K562 (cell line): ENCODE measurements around the gene MINDY4. TPM values are rescaled to one million over a fixed set of nuclear protein-coding genes. Genes with fewer than 3 reads are reported as not detected.

Source experiments
- CBFA2T3 ChIP-seq: fragments of 450-650 bp; IDR thresholded peaks from 2 replicates; pipeline ENCODE4 v1.6.1; 2017
- CHD2 ChIP-seq: IDR thresholded peaks from 2 replicates; pipeline ENCODE4 v1.6.1; 2011; ENCODE audit warnings: low read depth, low read length
- HMG20B ChIP-seq: fragments of 250-450 bp; sonication (Bioruptor Pico); IDR thresholded peaks from 2 replicates; pipeline ENCODE4 v1.5.0; 2021; ENCODE audit warnings: mild to moderate bottlenecking
- JUN ChIP-seq, 2 experiments: sonication (generic) in 1 of 2; formaldehyde crosslinking in 1 of 2; IDR thresholded peaks; 2 replicates each; pipeline versions ENCODE4 v1.6.1 to v1.8.0; 2012 to 2022; ENCODE audit warnings: borderline replicate concordance in 2 of 2, mild to moderate bottlenecking in 2 of 2, improper control_type of control experiment in 1 of 2, low read depth in 1 of 2, low read length in 1 of 2, missing genetic modification reagents in 1 of 2
- MAFG ChIP-seq: fragments of 450-650 bp; conservative IDR thresholded peaks from 2 replicates; pipeline ENCODE4 v1.6.1; 2016; ENCODE audit warnings: missing genetic modification characterization, missing compliant biosample characterization
- MAZ ChIP-seq, 2 experiments: fragments of 450-650 bp in 1 of 2; sonication (generic) in 1 of 2; formaldehyde crosslinking; IDR thresholded peaks in 1 of 2; conservative IDR thresholded peaks in 1 of 2; 2 replicates each; pipeline versions ENCODE4 v1.4.0 to v1.5.0; 2020; ENCODE audit warnings: mild to moderate bottlenecking in 1 of 2, missing genetic modification reagents in 1 of 2
- MTA3 ChIP-seq: fragments of 450-650 bp; formaldehyde crosslinking; IDR thresholded peaks from 2 replicates; pipeline ENCODE4 v1.6.1; 2017; ENCODE audit warnings: mild to moderate bottlenecking, borderline replicate concordance
- NCOA2 ChIP-seq, 2 experiments: fragments of 450-650 bp; IDR thresholded peaks; 2 replicates each; pipeline ENCODE4 v1.6.1; 2018; ENCODE audit warnings: mild to moderate bottlenecking in 2 of 2, moderate library complexity in 1 of 2; ENCODE audit not compliant: partially characterized antibody in 2 of 2
- PHF21A ChIP-seq: fragments of 450-650 bp; IDR thresholded peaks from 2 replicates; pipeline ENCODE4 v1.6.1; 2017; ENCODE audit warnings: low read depth, borderline replicate concordance
- PYGO2 ChIP-seq: fragments of 450-650 bp; IDR thresholded peaks from 2 replicates; pipeline ENCODE4 v1.6.1; 2016; ENCODE audit warnings: mild to moderate bottlenecking, missing genetic modification characterization, moderate library complexity, missing compliant biosample characterization
- SIRT6 ChIP-seq: IDR thresholded peaks from one replicate; pipeline ENCODE4 v1.6.1; 2012; ENCODE audit warnings: low read depth, mild to moderate bottlenecking, control low read depth, inconsistent platforms, low read length, moderate library complexity
- SMAD4 ChIP-seq: fragments of 250-450 bp; sonication (Bioruptor Pico); conservative IDR thresholded peaks from 2 replicates; pipeline ENCODE4 v1.8.0; 2021; ENCODE audit warnings: inconsistent platforms, mild to moderate bottlenecking, moderate library complexity
- ZBTB17 ChIP-seq: fragments of 450-650 bp; formaldehyde crosslinking; IDR thresholded peaks from 2 replicates; pipeline ENCODE4 v1.4.0; 2020; ENCODE audit warnings: mild to moderate bottlenecking
- polyA plus RNA-seq, 8 experiments: library from polyadenylated mRNA; depleted of rRNA in 4 of 8; stranded (reverse) in 5 of 8; unstranded in 3 of 8; fragments of >200 nt; fragmentation: Nextera tagmentation in 2 of 8; fragmentation: Illumina TruSeq in 1 of 8; extraction: Ambion mirVana in 2 of 8; extraction: Trizol in 1 of 8; gene quantifications; 2 replicates each; pipeline versions ENCODE4 v1.2.1 to v1.2.3, GENCODE V29; 2011 to 2014; ENCODE audit warnings: inconsistent platforms in 1 of 8, missing spikeins in 1 of 8
- total RNA-seq, 7 experiments: library from RNA; depleted of rRNA in 6 of 7; stranded (reverse); fragments of >200 nt in 6 of 7; fragmentation: Illumina TruSeq in 2 of 7; extraction: Trizol in 2 of 7; gene quantifications; 2 replicates each; pipeline versions ENCODE4 v1.2.1 to v1.2.3, GENCODE V29; 2011 to 2021; ENCODE audit warnings: low replicate concordance in 1 of 7
- TF ChIP-seq, protein P1 (sequence below): fragments of 200-800 bp; sonication (Bioruptor generic); IDR thresholded peaks from 2 replicates; pipeline ENCODE4 v1.6.1; 2017; ENCODE audit warnings: missing genetic modification characterization, missing compliant biosample characterization

Gene MINDY4
- total and polyA plus RNA-seq, 9 of the 15 experiments (the other 6 are each of a cell fraction or from before 2014, with no cell fraction given), result 2.1 to 16.7 (median 11.0) TPM

DNA sequence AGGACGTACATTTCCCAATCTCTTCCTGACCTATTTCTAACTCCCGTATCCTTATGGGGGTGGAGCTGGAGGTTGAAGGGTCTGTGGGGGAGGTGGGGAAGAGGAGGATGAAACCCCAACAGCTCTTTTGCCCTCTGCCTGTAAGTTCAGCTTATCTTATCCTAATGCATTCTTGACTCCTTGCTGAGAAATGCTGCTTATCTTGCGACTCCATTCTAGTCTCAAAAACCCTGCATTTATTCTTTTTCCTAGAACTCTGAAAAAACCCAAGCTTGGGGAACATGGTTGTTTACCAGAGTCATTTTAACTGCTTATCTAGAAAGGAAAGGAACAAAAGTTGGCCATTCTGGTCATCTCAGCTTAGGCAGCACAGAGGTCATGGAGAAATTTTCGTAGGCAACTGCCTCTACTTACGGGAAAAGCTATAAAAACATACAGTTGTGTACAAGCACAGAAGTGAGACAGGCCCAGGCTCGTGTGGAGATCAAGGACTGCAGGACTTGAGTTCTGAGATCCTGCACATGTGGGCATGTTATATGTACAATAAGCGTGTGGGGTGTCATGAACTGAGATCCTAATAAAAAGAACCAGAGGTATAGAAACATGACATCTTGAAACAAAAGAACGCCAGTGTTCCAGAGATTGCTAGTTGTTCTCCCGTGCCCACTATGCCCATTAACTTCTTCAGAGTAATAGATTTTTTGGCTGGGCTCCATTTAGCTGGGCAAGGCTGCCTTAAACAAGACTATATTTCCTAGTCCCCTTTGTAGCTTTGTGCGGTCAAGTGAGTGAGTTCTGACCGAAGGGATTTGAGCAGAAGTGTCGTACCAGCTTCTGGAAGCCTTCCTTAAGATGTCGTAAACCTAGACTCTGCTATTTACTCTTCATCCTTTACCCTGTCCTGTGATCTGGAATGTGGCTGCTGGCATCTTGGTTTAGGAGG is 9.7 kb upstream of the MINDY4 start (continued):
- TF ChIP-seq SMAD4 (CRISPR knock-in tag), result peak; percentile 98
- peak in 1 of 2 experiments; percentile 61; a peak in 2 of 4 replicates for TF ChIP-seq MAZ (CRISPR knock-in tag; conservative IDR thresholded peaks at IDR 0.05 in 1 of 2, IDR thresholded peaks at IDR 0.05 in 1 of 2)
- TF ChIP-seq CHD2, result 0 out of 2 replicates have a peak, but pooled peaks have one; percentile 11
- TF ChIP-seq PYGO2, result 0 out of 2 replicates have a peak, but pooled peaks have one; percentile 42
- TF ChIP-seq NCOA2 (IDR thresholded peaks at IDR 0.05; ENCODE audit: partially characterized antibody in 2 of 2), result peak; percentile 90 to 91
- TF ChIP-seq, protein P1, sequence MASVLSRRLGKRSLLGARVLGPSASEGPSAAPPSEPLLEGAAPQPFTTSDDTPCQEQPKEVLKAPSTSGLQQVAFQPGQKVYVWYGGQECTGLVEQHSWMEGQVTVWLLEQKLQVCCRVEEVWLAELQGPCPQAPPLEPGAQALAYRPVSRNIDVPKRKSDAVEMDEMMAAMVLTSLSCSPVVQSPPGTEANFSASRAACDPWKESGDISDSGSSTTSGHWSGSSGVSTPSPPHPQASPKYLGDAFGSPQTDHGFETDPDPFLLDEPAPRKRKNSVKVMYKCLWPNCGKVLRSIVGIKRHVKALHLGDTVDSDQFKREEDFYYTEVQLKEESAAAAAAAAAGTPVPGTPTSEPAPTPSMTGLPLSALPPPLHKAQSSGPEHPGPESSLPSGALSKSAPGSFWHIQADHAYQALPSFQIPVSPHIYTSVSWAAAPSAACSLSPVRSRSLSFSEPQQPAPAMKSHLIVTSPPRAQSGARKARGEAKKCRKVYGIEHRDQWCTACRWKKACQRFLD (CRISPR knock-in tag), result peak; percentile 48; the same call in 1 of the 2 replicates
- peak; percentile 83; the same call in 1 of the 2 replicates for TF ChIP-seq PHF21A
- TF ChIP-seq JUN (IDR thresholded peaks at IDR 0.05; ENCODE audit: borderline replicate concordance, low read depth, low read length), result peak; percentile 10; the same call in 1 of the 2 replicates
- TF ChIP-seq JUN (CRISPR knock-in tag; IDR thresholded peaks at IDR 0.05; ENCODE audit: borderline replicate concordance), result no peak
- TF ChIP-seq MTA3, result peak; percentile 90
- TF ChIP-seq HMG20B (CRISPR knock-in tag), result no peak
- TF ChIP-seq CBFA2T3, result peak; percentile 100
- no peak for TF ChIP-seq SIRT6
- TF ChIP-seq ZBTB17 (CRISPR knock-in tag), result no peak
- TF ChIP-seq MAFG, result 0 out of 2 replicates have a peak, but pooled peaks have one; percentile 9
